ENCODE measurements around the gene MRPL1.

The MRPL1 gene

DNA sequence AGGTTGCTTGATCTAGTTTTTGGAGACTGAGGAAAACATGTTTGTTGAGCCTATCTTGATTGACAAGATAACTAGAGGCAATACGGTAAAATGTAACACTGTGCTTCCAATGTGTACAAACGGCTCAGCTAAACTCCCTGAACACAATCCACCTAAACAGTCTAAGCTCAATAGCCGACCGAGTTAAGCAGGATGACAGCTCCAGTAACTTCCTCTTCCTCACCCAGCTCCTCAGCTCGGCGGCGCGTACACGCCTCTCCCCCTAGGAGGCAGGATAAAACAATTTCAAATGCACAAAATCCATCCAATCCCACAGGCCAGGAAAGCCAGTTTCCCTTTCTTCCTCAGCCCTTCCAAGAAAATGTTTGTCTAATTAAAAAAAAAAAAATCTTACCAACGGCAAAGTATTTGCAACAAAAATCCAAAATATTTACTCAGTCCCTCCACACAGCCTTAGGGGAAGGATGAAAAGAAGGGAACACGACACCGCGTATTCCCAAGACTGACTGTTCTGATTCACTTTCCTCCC, 44.5 kb upstream of the MRPL1 start:
- H3K27ac ChIP-seq = peak overlapping the region; percentile 95
- peak overlapping the region; percentile 88 for H3K9ac ChIP-seq
- H2AFZ ChIP-seq (ENCODE audit: low read depth) = 0 out of 2 replicates have a peak overlapping the region, but pooled peaks have one; percentile 1
- H3K36me3 ChIP-seq (ENCODE audit: insufficient read depth) = no peaks in the 10 kb centered on the region
- 0 out of 2 replicates have a peak, but pooled peaks cover 4% of the 10 kb centered on the region for H4K20me1 ChIP-seq (ENCODE audit: insufficient read depth)
- no peaks in the 10 kb centered on the region for H3K27me3 ChIP-seq (ENCODE audit: insufficient read depth, low read depth)
- H3K4me2 ChIP-seq = peak overlapping the region; percentile 99
- H3K4me3 ChIP-seq (IDR thresholded peaks at IDR 0.05; ENCODE audit: insufficient read depth, low read depth, low read length) = peak overlapping the region; percentile 49
- TF ChIP-seq, protein P1, sequence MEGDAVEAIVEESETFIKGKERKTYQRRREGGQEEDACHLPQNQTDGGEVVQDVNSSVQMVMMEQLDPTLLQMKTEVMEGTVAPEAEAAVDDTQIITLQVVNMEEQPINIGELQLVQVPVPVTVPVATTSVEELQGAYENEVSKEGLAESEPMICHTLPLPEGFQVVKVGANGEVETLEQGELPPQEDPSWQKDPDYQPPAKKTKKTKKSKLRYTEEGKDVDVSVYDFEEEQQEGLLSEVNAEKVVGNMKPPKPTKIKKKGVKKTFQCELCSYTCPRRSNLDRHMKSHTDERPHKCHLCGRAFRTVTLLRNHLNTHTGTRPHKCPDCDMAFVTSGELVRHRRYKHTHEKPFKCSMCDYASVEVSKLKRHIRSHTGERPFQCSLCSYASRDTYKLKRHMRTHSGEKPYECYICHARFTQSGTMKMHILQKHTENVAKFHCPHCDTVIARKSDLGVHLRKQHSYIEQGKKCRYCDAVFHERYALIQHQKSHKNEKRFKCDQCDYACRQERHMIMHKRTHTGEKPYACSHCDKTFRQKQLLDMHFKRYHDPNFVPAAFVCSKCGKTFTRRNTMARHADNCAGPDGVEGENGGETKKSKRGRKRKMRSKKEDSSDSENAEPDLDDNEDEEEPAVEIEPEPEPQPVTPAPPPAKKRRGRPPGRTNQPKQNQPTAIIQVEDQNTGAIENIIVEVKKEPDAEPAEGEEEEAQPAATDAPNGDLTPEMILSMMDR (conservative IDR thresholded peaks at IDR 0.05; ENCODE audit: low read depth, low read length) = peak; percentile 63
- H3K79me2 ChIP-seq (ENCODE audit: insufficient read depth, low read depth) = peaks cover 70% of the 10 kb centered on the region
- peaks cover 59% of the 10 kb centered on the region for H3K4me1 ChIP-seq (ENCODE audit: low read depth, poor library complexity, severe bottlenecking)

DNA sequence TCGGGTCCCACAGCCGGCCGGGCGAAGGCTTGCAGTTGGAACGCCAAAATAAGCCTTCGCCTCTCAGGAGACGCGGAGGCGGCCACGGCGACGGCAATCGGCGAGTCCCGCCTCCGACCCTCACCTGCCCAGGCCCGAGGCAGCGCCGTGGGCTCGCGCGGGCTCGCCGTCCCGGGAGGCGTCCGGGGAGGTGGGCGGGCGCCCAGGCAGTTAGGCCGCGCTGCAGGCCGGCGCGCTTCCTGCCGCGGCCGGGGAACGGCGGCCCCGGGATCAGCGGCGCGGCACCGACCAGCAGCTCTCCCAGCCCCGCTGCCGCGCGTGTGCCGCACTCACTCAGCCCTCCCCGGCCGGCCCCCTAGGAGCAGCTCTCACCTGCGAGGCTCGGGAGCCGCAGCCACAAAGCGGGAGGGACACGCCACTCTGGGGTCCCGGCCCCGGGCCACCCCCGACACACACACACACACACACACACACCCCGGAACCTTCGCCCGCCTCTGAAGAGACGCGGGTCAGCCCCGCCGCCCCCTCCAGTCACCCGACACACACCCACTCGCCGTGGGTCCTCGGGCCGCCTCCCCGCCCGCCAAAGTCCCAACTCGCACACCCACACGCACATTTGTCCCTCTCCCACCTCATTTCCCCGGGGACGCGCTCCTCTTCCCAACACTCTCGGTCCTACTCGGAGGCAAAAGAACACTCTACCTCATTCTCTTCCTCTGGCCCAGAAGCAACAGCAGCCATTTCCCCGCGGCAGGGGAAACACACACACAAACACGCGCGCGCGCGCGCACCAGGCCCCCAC, 43.8 kb upstream of the MRPL1 start, which contains the start of gene CNOT6L:
TSS of gene CNOT6L (minus strand) at position 767 of the 802 bp plus-strand sequence. CDS start at position 707, 60 bp downstream.
- Histone ChIP-seq H4K20me1 (ENCODE audit: insufficient read depth) (0 out of 2 replicates have a peak, but pooled peaks cover 4% of the 10 kb centered on the region), H3K9ac (peak within 1 kb of the TSS; percentile 88), H2AFZ (ENCODE audit: low read depth) (peak within 1 kb of the TSS; percentile 58), H3K4me3 (IDR thresholded peaks at IDR 0.05; ENCODE audit: insufficient read depth, low read depth, low read length) (peak within 1 kb of the TSS; percentile 97), H3K27me3 (ENCODE audit: insufficient read depth, low read depth) (no peaks in the 10 kb centered on the region), H3K4me1 (ENCODE audit: low read depth, poor library complexity, severe bottlenecking) (peaks cover 53% of the 10 kb centered on the region), H3K79me2 (ENCODE audit: insufficient read depth, low read depth) (peaks cover 63% of the 10 kb centered on the region), H3K27ac (peak within 1 kb of the TSS; percentile 95), H3K36me3 (ENCODE audit: insufficient read depth) (no peaks in the 10 kb centered on the region), H3K4me2 (peak within 1 kb of the TSS; percentile 99)
- TF ChIP-seq, protein P1 (conservative IDR thresholded peaks at IDR 0.05; ENCODE audit: low read depth, low read length) = 0 out of 2 replicates have a peak, but pooled peaks have one; percentile 27

DNA sequence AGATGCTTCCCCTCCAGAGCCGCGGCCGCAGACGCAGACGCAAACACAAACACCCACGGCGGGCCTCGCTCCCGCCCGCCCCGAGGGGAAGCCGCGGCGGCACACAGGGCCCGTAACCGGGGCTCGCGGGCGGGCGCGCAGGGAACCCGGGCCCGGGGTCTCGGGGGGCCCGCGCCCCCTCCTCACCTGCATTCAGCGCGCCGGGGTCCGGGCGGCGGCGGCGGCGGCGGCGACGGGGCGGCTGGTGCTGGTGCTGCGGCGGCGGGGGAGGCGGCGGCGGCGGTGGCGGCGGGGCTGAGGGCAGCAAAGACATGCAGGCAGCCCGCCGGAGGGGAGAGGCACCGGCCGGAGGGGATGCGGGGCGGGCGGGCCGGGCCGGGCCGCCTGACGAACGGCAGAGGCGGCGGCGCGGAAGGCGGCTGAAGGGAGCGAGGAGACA, 43.2 kb upstream of the MRPL1 start:
- H3K4me2 ChIP-seq = peak overlapping the region; percentile 32; the same call in 1 of the 2 replicates
- no peaks in the 10 kb centered on the region for H3K27me3 ChIP-seq (ENCODE audit: insufficient read depth, low read depth)
- peaks cover 47% of the 10 kb centered on the region for H3K4me1 ChIP-seq (ENCODE audit: low read depth, poor library complexity, severe bottlenecking)
- peak overlapping the region; percentile 95 for H3K27ac ChIP-seq
- no peaks in the 10 kb centered on the region for H3K36me3 ChIP-seq (ENCODE audit: insufficient read depth)
- TF ChIP-seq, protein P1 (conservative IDR thresholded peaks at IDR 0.05; ENCODE audit: low read depth, low read length) = no peak
- peak overlapping the region; percentile 48 for H3K4me3 ChIP-seq (IDR thresholded peaks at IDR 0.05; ENCODE audit: insufficient read depth, low read depth, low read length)
- peaks cover 57% of the 10 kb centered on the region for H3K79me2 ChIP-seq (ENCODE audit: insufficient read depth, low read depth)
- peak overlapping the region; percentile 58; the same call in 1 of the 2 replicates for H2AFZ ChIP-seq (ENCODE audit: low read depth)
- H4K20me1 ChIP-seq (ENCODE audit: insufficient read depth) = 0 out of 2 replicates have a peak, but pooled peaks cover 4% of the 10 kb centered on the region
- peak overlapping the region; percentile 88 for H3K9ac ChIP-seq

GRCh38 chr4:77819843-77820648, 42.6 kb upstream of the MRPL1 start:
- Histone ChIP-seq H3K9ac (peak overlapping the region; percentile 88), H3K27me3 (ENCODE audit: insufficient read depth, low read depth) (no peaks in the 10 kb centered on the region), H3K36me3 (ENCODE audit: insufficient read depth) (no peaks in the 10 kb centered on the region), H4K20me1 (ENCODE audit: insufficient read depth) (0 out of 2 replicates have a peak, but pooled peaks cover under 1% of the 10 kb centered on the region), H2AFZ (ENCODE audit: low read depth) (peak overlapping the region; percentile 58), H3K79me2 (ENCODE audit: insufficient read depth, low read depth) (peaks cover 51% of the 10 kb centered on the region), H3K4me2 (peak overlapping the region; percentile 95), H3K27ac (peak overlapping the region; percentile 95), H3K4me3 (IDR thresholded peaks at IDR 0.05; ENCODE audit: insufficient read depth, low read depth, low read length) (peak overlapping the region; percentile 97), H3K4me1 (ENCODE audit: low read depth, poor library complexity, severe bottlenecking) (peaks cover 41% of the 10 kb centered on the region)
- TF ChIP-seq, protein P1 (conservative IDR thresholded peaks at IDR 0.05; ENCODE audit: low read depth, low read length) = no peak
